ENCODE measurements around the gene GOLGA6B. TPM values are rescaled to one million over a fixed set of nuclear protein-coding genes. Genes with fewer than 3 reads are reported as not detected.
A peak's percentile ranks its signal among the peaks of the same experiment; 100 is the strongest.
"Not testable (repeated sequence)": the region's sequence is repeated elsewhere in the genome, so short reads cannot be mapped to it uniquely, and the experiment has no call there.

Gene GOLGA6B
- total and polyA plus RNA-seq, 12 donors: not detected

DNA sequence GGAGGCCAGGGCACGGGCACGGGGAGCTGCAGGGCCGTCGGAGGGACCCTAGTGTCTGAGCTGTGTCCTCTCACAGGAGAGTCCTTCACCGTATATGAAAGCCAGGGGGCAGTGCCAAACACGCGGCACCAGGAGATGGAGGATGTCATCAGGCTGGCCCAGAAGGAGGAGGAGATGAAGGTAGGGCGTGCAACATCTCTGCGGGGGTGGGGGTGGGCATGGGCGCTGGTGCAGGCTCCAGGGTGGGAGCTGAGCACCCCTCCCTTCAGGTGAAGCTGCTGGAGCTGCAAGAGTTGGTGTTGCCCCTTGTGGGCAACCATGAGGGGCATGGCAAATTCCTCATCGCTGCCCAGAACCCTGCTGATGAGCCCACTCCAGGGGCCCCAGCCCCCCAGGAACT lies 11.2 kb downstream of the GOLGA6B start:
- H3K9me3 ChIP-seq; intact Hi-C loops (cut with DNase I); H3K4me1 ChIP-seq; DNase-seq; H3K4me3 ChIP-seq; H3K36me3 ChIP-seq; ATAC-seq; H3K27me3 ChIP-seq; H3K27ac ChIP-seq: not testable (repeated sequence)
- 64 to 69% methylated on average over 3 to 5 of the region's 11 CpGs for WGBS, 2 donors

DNA sequence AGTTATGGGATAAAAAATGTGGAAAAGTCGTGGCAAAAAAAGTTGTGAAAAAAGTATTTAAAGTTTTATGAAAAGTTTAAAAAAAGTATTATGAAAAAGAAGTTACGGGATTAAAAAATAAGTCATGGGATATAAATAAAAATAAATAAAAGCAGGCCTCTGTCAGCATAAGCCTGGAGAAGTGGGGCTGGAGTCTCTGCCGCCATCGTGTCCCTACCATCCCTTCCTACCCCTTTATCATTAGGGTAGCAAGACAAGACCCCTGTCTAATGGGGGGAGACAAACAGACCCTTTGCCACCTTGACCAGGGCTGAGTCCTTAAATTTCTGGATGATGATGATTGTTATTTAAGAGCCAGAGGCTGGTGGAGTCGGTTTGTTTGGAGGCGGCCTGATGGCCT lies 15.3 kb downstream of the GOLGA6B start:
- not testable (repeated sequence) for H3K9me3 ChIP-seq
- intact Hi-C loops (cut with DNase I): loop anchor here in 6 of 10 donors (10.0 kb wide), 3 partner anchors 65 to 325 kb away; no protein-coding TSS in a partner anchor
- WGBS, 2 donors: 91 to 92% methylated on average over 3 to 5 of the region's 6 CpGs

GRCh38 chr15:72670656-72671352 lies 16.3 kb downstream of the GOLGA6B start:
- not testable (repeated sequence) for H3K36me3 ChIP-seq, H3K9me3 ChIP-seq, H3K4me1 ChIP-seq
- TF ChIP-seq, protein P1, sequence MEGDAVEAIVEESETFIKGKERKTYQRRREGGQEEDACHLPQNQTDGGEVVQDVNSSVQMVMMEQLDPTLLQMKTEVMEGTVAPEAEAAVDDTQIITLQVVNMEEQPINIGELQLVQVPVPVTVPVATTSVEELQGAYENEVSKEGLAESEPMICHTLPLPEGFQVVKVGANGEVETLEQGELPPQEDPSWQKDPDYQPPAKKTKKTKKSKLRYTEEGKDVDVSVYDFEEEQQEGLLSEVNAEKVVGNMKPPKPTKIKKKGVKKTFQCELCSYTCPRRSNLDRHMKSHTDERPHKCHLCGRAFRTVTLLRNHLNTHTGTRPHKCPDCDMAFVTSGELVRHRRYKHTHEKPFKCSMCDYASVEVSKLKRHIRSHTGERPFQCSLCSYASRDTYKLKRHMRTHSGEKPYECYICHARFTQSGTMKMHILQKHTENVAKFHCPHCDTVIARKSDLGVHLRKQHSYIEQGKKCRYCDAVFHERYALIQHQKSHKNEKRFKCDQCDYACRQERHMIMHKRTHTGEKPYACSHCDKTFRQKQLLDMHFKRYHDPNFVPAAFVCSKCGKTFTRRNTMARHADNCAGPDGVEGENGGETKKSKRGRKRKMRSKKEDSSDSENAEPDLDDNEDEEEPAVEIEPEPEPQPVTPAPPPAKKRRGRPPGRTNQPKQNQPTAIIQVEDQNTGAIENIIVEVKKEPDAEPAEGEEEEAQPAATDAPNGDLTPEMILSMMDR (IDR thresholded peaks at IDR 0.05): peak in 8 of 9 donors; percentile 43 to 73 (median 66)
- intact Hi-C loops (cut with DNase I): loop anchor here in 6 of 10 donors (10.0 kb wide), 3 partner anchors 66 to 326 kb away; no protein-coding TSS in a partner anchor
- Histone ChIP-seq H3K27ac (peak overlapping the region in 2 of 10 donors; percentile 37 to 39), H3K4me3 (peak overlapping the region in 4 of 10 donors; percentile 24 to 40 (median 30)), H3K27me3 (peaks cover 0 to 33% (median 28%) of the 10 kb centered on the region in 7 donors)
- WGBS, 2 donors: 5% methylated on average over 8 of the region's 8 CpGs
- peak; percentile 72 to 76 for DNase-seq
- ATAC-seq: peak; percentile 94 to 99 (median 98)

More for the DNA sequence above, 15.3 kb downstream of the GOLGA6B start:
- not testable (repeated sequence) for H3K27ac ChIP-seq, ATAC-seq, H3K4me1 ChIP-seq, DNase-seq, H3K36me3 ChIP-seq, H3K4me3 ChIP-seq
- H3K27me3 ChIP-seq: peaks cover 0 to 23% (median 18%) of the 10 kb centered on the region in 7 donors

- intact Hi-C loops (cut with DNase I): loop anchor here in 6 of 10 donors (10.0 kb wide), 3 partner anchors 67 to 327 kb away; no protein-coding TSS in a partner anchor
- H3K4me1 ChIP-seq: peaks cover 0 to 5% (median 0%) of the 10 kb centered on the region in 9 donors
- H3K27me3 ChIP-seq: peaks cover 0 to 40% (median 30%) of the 10 kb centered on the region in 7 donors
- H3K27ac ChIP-seq: no peak overlapping the region
- DNase-seq (no peak), ATAC-seq (no peak)
- TF ChIP-seq, protein P1 (IDR thresholded peaks at IDR 0.05): no peak
- H3K36me3 ChIP-seq: no peaks in the 10 kb centered on the region
- no peaks in the 10 kb centered on the region for H3K9me3 ChIP-seq
- no peak overlapping the region for H3K4me3 ChIP-seq
- WGBS, 2 donors: 21 to 24% methylated on average over 3 of the region's 3 CpGs
Observed at GRCh38 chr15:72671525-72671924, 17.0 kb downstream of the GOLGA6B start.

DNA sequence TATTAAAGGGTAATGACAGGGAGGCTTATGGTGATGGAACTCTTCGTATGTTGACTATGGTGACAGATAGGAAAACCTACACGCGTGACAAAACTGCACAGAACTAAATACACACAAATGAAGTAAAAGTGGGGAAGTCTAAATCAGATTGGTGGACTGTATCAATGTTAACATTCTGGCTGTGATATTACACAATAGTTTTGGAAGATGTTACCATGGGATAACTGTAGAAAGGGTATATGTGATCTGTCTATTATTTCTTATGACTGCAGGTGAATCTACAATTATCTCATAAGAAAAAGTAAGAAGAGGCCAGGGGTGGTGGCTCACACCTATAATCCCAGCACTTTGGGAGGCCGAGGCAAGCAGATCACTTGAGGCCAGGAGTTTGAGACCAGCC lies 22.3 kb downstream of the GOLGA6B start:
- Histone ChIP-seq H3K27ac (no peak overlapping the region), H3K4me3 (no peak overlapping the region), H3K36me3 (no peaks in the 10 kb centered on the region), H3K27me3 (peaks cover 0 to 69% (median 55%) of the 10 kb centered on the region in 7 donors), H3K4me1 (no peaks in the 10 kb centered on the region), H3K9me3 (no peaks in the 10 kb centered on the region)
- 83 to 89% methylated on average over 4 of the region's 4 CpGs for WGBS, 2 donors
- ATAC-seq (no peak), DNase-seq (no peak)
- TF ChIP-seq, protein P1 (IDR thresholded peaks at IDR 0.05): no peak
- intact Hi-C loops (cut with DNase I): loop anchor here in 6 of 10 donors (10.0 kb wide), 3 partner anchors 72 to 332 kb away; no protein-coding TSS in a partner anchor
